Choroid plexus epithelial cell (primary cell): ENCODE data around the gene TSPAN33.
A peak's percentile ranks its signal among the peaks of the same experiment; 100 is the strongest.
"Not testable (repeated sequence)": the region's sequence is repeated elsewhere in the genome, so short reads cannot be mapped to it uniquely, and the experiment has no call there.

Experiments used
- DNase-seq: peaks from one replicate; pipeline ENCODE4 v3.0.0-alpha.2; 2010; ENCODE audit warnings: low read depth
- H3K4me3 ChIP-seq: 2 replicates; pipeline ENCODE4 v1.5.1; 2011; ENCODE audit warnings: low read depth, mild to moderate bottlenecking, control low read depth, low read length, moderate library complexity
- TF ChIP-seq, protein P1 (sequence below): conservative IDR thresholded peaks from 2 replicates; pipeline ENCODE4 v1.5.1; 2011; ENCODE audit warnings: low read depth, mild to moderate bottlenecking, control low read depth, inconsistent platforms, low read length, moderate library complexity

TSPAN33 gene

DNA sequence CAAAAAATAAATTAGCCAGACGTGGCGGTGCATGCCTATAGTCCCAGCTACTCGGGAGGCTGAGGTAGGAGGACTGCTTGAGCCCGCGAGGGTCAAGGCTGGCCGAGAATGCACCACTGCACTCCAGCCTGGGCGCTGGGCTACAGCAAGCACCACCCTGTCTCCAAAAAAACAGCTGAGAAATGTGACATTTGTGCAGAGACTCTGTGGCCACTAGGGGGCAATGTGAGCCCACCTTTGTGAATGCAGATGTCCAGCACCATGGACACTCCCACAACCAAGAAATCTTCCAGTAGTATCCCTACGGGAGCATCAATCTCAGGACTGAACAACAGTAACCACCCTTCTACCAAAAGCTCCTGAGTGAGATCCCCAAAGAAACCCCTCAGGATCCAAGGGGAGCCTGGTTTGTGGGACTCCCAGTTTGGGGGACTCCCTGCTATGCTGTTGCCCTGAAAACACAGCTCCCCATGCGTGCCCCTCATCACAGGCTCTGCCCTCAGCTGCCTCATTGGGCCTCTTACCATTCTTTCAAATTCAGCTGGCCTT is 74.1 kb downstream of the TSPAN33 start:
- DNase-seq = peak; percentile 89
- H3K4me3 ChIP-seq = no peak overlapping the region
- TF ChIP-seq, protein P1, sequence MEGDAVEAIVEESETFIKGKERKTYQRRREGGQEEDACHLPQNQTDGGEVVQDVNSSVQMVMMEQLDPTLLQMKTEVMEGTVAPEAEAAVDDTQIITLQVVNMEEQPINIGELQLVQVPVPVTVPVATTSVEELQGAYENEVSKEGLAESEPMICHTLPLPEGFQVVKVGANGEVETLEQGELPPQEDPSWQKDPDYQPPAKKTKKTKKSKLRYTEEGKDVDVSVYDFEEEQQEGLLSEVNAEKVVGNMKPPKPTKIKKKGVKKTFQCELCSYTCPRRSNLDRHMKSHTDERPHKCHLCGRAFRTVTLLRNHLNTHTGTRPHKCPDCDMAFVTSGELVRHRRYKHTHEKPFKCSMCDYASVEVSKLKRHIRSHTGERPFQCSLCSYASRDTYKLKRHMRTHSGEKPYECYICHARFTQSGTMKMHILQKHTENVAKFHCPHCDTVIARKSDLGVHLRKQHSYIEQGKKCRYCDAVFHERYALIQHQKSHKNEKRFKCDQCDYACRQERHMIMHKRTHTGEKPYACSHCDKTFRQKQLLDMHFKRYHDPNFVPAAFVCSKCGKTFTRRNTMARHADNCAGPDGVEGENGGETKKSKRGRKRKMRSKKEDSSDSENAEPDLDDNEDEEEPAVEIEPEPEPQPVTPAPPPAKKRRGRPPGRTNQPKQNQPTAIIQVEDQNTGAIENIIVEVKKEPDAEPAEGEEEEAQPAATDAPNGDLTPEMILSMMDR = peak; percentile 90

DNA sequence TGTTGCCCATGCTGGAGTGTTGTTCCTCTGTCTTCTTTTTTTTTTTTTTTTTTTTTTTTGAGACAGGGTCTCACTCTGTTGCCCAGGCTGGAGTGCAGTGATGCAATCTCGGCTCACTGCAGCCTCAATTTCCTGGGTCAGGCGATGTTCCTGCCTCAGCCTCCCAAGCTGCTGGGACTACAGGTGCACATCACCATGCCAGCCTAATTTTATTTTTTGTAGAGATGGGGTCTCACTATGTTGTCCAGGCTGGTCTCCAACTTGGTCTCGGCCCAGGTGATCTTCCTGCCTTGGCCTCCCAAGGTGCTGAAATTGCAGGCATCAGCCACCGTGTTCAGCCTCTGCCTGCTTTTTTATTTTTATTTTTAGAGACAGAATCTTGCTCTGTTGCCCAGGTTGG is 74.7 kb downstream of the TSPAN33 start:
- DNase-seq, H3K4me3 ChIP-seq: not testable (repeated sequence)
